Ascending aorta (tissue), 2 donors: ENCODE results near the gene DHX34. TPM values are rescaled to one million over a fixed set of nuclear protein-coding genes. Genes with fewer than 3 reads are reported as not detected.

Source experiments
- DNase-seq, 2 donors: peaks; one replicate each; pipeline ENCODE4 v3.0.0-alpha.2; 2019; ENCODE audit warnings: low spot score in 2 of 2
- H3K27ac ChIP-seq, 2 donors: fragments of 200-600 bp; sonication (generic); one replicate each; pipeline ENCODE4 v1.5.1; 2016 to 2017; ENCODE audit warnings: mild to moderate bottlenecking in 1 of 2
- H3K27me3 ChIP-seq: fragments of 200-600 bp; sonication (generic); one replicate; pipeline ENCODE4 v1.5.1; 2017
- H3K36me3 ChIP-seq, 2 donors: fragments of 200-600 bp; sonication (generic); one replicate each; pipeline ENCODE4 v1.5.1; 2016
- H3K4me1 ChIP-seq, 2 donors: fragments of 200-600 bp; sonication (generic); one replicate each; pipeline ENCODE4 v1.5.1; 2016 to 2017; ENCODE audit warnings: mild to moderate bottlenecking in 1 of 2
- H3K4me3 ChIP-seq, 2 donors: fragments of 200-600 bp; sonication (generic); one replicate each; pipeline ENCODE4 v1.5.1; 2016 to 2017; ENCODE audit warnings: mild to moderate bottlenecking in 1 of 2
- H3K9me3 ChIP-seq, 2 donors: fragments of 200-600 bp; sonication (generic); one replicate each; pipeline ENCODE4 v1.5.1; 2016
- CTCF ChIP-seq, 3 experiments: fragments of 200-600 bp in 2 of 3; fragments of 450-650 bp in 1 of 3; sonication (generic) in 2 of 3; IDR thresholded peaks; one replicate each; pipeline ENCODE4 v1.5.1; 2016 to 2019; ENCODE audit warnings: antibody characterized with exemption in 3 of 3, mild to moderate bottlenecking in 1 of 3, moderate library complexity in 1 of 3
- intact Hi-C: fragments of 100-400 bp; cut with DNase I; formaldehyde crosslinking; loops from one replicate; pipeline ENCODE4 v1.15.1; 2023
- total RNA-seq: library from RNA; depleted of rRNA; stranded (reverse); fragments of >200 nt; gene quantifications from one replicate; pipeline ENCODE4 v1.1.0, GENCODE V29; 2016

DHX34 gene
- total RNA-seq, 1 donor from 2014 or later, result 8.0 TPM

DNA sequence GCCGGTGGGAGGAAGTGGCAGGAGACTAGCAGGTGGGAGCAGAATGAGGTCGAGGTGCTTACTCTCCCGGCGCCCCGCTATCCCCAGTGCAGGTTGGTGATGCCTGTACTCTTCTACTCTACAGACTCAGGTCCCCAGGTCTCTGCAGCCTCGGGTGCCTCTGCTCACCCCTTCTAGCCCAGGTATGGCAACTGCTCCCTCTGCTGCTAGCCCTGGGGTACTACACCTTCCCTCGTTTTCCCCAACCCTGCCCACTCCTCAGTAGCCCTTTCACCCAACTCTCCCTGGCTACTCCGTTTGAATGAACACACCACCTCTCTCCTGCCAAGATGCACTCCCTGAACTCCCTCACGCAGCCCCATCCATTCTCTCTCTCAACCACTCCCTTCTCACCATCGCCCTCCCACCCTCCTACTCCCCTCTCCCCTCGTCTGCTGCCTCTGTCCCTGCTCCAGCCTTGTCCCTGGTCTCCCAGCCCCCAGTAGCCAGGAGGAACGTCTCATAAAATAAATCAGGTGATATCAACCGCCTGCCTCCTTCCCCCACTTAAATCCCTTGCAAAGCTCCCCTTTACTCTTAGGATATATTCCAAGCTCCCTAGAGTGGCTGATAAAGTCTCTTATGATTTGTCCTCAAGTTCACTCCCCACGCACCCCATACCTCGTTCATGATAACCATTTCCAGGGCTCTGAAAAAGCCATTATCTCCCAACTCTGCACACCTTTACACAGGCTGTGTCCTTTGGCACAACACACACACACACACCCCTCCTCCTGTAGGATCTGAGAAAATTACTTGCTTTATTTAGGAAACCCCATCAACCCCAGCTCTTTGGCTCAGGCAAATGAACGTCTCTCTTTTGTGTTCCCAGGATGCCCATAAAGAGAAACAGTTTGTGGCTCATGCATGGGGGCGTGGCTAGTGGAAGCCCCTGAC lies 78.4 kb downstream of the DHX34 start:
- Histone ChIP-seq H3K4me1 (peaks cover 9 to 13% of the 10 kb centered on the region in 2 donors), H3K27ac (no peak overlapping the region), H3K27me3 (peaks cover 25% of the 10 kb centered on the region), H3K36me3 (no peaks in the 10 kb centered on the region), H3K9me3 (no peaks in the 10 kb centered on the region), H3K4me3 (peak overlapping the region in 1 of 2 donors; percentile 28)
- intact Hi-C loops, result no loop called here
- DNase-seq, result no peak
- peak; percentile 53 to 81 (median 78) for TF ChIP-seq CTCF (IDR thresholded peaks at IDR 0.05)

DNA sequence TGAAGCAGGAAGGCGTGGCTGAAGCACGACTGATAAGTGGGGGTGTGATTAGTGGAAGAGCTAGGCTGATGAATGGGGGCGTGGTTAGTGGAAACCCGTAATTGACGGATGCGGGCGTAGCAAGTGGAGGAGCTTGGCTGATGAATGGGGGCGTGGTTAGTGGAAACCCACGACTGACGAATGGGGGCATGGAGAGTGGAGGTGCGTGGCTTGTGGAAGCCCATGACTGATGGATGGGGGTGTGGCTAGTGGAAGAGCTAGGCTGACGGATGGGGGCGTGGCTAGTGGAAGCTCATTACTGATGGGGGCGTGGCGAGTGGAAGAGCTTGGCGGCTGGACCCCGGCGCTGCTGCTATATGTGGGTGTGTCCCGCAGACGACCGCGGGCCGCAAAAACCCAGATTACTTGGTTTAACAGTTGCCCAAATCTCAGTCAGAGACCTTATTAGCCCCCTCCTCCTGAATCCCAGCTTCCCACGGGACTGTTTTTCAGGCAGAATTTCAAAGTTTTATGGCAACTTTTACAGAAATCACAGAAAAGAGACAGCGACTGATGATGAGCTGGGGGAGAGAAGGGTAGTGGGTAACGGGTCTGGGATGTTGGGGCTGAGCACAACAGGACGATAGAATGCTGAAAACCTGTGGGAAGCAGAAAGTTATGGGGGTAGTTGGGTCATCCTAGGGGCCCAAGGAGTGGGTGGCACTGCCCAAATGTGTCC lies 79.2 kb downstream of the DHX34 start:
- TF ChIP-seq CTCF (IDR thresholded peaks at IDR 0.05), result no peak
- Histone ChIP-seq H3K9me3 (no peaks in the 10 kb centered on the region), H3K27me3 (peaks cover 21% of the 10 kb centered on the region), H3K4me3 (peak overlapping the region in 1 of 2 donors; percentile 28), H3K36me3 (no peaks in the 10 kb centered on the region), H3K27ac (no peak overlapping the region), H3K4me1 (peaks cover 9 to 13% of the 10 kb centered on the region in 2 donors)
- intact Hi-C loops, result no loop called here
- peak; percentile 48 to 82 for DNase-seq

DNA sequence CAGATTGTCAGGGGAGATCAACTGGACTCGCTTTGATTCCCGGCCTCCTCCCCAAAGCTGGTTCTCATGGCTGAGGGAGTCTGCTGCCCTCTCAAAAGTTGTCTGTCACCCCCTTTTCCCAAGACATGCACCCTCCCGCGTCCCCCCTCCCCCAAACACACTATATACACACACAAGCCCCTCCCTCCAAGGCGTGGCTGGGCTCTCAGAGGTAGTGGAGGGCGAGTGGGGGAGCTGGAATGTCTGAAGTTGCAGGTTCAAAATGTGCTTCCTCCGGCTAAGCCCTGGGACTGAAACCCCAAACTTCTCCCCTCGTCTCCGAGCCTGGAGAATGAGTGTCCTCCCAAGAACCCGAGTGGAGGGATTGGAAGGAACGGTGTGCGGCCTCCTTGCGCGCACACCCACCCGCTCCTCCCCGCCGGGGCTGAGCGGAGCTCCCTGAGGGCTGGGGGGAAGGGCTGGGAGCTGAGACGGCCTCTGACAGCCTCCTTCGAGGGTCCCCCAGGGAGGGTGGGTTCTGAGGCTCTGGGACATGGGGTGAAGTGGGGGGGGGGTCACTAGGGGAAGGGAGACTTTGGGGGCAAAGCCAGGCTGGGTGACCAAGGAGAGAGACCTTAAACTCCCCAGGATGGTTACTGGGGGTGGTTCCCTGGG lies 80.2 kb downstream of the DHX34 start:
- Histone ChIP-seq H3K27me3 (peaks cover 21% of the 10 kb centered on the region), H3K4me3 (no peak overlapping the region), H3K4me1 (peaks cover 9 to 13% of the 10 kb centered on the region in 2 donors), H3K36me3 (no peaks in the 10 kb centered on the region), H3K27ac (no peak overlapping the region), H3K9me3 (no peaks in the 10 kb centered on the region)
- DNase-seq, result no peak
- TF ChIP-seq CTCF (IDR thresholded peaks at IDR 0.05), result no peak
- intact Hi-C loops, result no loop called here

- DNase-seq, result no peak
- Histone ChIP-seq H3K9me3 (no peaks in the 10 kb centered on the region), H3K4me1 (peaks cover 9 to 13% of the 10 kb centered on the region in 2 donors), H3K27ac (no peak overlapping the region), H3K27me3 (peaks cover 21% of the 10 kb centered on the region), H3K4me3 (peak overlapping the region; percentile 24 to 46), H3K36me3 (no peaks in the 10 kb centered on the region)
- peak; percentile 34 to 50 (median 35) for TF ChIP-seq CTCF (IDR thresholded peaks at IDR 0.05)
- intact Hi-C loops, result no loop called here
These were observed 81.1 kb downstream of the DHX34 start for GRCh38 chr19:47430041-47430802.

DNA sequence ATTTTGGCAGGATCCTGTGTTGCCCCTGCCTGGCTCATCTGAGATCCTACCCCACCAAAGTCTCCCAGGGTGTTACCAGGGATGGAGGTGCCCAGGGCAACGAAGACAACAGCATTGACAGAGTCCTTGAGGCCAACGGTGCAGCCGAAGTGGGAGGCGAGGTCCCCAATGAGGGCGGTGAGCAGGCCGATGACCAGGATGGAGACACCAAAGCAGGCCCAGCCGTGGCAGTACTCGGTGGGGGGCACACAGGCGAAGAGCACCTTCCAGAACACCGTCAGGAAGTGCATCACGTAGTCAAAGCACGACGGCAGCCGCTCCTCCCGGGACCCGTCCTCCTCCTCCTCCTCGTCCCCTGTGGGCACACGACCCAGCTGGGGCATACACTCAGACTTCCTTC lies 83.0 kb downstream of the DHX34 start:
- intact Hi-C loops, result no loop called here
- Histone ChIP-seq H3K9me3 (no peaks in the 10 kb centered on the region), H3K27ac (no peak overlapping the region), H3K36me3 (no peaks in the 10 kb centered on the region), H3K4me3 (no peak overlapping the region), H3K4me1 (peaks cover 9 to 13% of the 10 kb centered on the region in 2 donors), H3K27me3 (peaks cover 21% of the 10 kb centered on the region)
- no peak for DNase-seq
- TF ChIP-seq CTCF (IDR thresholded peaks at IDR 0.05), result no peak
